Sciatic nerve (tissue), 2 donors: ENCODE data around the gene LRRC56. TPM values are rescaled to one million over a fixed set of nuclear protein-coding genes. Genes with fewer than 3 reads are reported as not detected.

Experiments used
- ATAC-seq: fragments of 200-7000 bp; cut with Tn5 transposase; one replicate; pipeline ENCODE4 v1.9.1; 2020; ENCODE audit warnings: mild to moderate bottlenecking, moderate library complexity
- DNase-seq: peaks from one replicate; pipeline ENCODE4 v3.0.0-alpha.2; 2020; ENCODE audit warnings: low spot score
- intact Hi-C: fragments of 100-400 bp; cut with DNase I; formaldehyde crosslinking; loops from one replicate; pipeline ENCODE4 v1.14.2; 2022
- total RNA-seq: library from RNA; stranded (reverse); fragmentation: NEBNext Ultra II Directional; extraction: Animal tissue kit (Norgen Biotek cat#: 25700); gene quantifications from one replicate; pipeline ENCODE4 v1.2.1, GENCODE V29; 2021
- donor health status: DM: no; HTN: no; CAD: no.
- donor health status: DM: no; HTN: no; CAD: no.

The LRRC56 gene
- total RNA-seq, 1 donor from 2014 or later, result 1.4 TPM

DNA sequence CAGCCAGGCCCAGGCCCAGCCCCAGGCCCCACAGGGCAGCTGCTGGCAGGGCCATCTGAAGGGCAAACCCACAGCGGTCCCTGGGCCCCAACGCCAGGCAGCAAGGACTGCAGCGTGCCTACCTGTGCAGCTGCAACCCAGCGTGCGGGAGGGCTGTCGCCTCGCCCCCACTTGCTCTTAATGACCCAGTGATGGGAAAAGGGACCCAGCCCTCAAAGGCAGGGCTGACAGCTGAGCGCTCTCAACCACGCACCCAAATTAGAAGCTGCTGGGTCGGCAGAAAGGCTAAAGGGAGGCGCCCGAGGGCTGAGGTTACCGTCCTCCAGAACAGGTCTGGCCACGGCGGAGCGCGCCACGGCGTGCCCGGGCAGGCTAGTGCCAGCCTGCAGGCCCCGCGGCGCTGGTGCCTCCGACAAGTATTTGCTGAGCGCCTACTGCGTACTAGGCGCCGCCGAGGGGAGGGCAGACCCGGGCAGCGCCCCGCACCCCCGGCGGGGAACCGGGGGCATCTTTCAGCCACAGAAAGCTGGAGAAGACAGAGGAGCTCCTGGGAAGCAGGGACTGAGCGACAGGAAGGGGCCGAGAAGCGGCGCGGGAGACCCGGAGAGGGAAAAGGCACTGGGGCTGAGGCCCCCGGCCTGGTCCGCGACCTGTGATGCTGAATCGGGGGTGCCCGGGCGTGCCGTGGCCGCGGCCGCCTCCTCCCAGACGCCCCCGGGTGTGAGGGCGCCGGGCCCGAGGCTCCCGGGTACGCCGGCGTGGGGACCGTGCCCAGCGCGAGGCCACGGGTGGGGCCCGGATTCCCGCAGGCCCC is 2.7 kb upstream of the LRRC56 start:
- DNase-seq (peak; percentile 63), ATAC-seq (no peak)
- intact Hi-C loops, result no loop called here

DNA sequence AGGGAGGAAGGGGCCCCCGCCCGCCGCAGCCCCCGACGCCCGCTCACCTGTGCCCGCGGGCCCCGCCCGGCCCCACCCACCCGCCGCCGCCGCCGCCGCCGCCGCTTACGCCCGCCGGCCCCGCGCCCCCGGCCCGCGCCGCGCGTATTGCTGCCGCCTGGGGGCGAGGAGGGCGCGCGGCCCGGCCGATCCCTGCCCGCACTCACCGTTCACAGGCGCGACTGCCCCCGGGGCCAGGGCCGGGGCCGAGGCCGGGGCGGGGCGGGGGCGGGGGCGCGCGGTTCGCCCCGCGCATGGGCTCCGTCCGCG is 2.2 kb upstream of the LRRC56 start:
- ATAC-seq (no peak), DNase-seq (no peak)
- intact Hi-C loops, result no loop called here

DNA sequence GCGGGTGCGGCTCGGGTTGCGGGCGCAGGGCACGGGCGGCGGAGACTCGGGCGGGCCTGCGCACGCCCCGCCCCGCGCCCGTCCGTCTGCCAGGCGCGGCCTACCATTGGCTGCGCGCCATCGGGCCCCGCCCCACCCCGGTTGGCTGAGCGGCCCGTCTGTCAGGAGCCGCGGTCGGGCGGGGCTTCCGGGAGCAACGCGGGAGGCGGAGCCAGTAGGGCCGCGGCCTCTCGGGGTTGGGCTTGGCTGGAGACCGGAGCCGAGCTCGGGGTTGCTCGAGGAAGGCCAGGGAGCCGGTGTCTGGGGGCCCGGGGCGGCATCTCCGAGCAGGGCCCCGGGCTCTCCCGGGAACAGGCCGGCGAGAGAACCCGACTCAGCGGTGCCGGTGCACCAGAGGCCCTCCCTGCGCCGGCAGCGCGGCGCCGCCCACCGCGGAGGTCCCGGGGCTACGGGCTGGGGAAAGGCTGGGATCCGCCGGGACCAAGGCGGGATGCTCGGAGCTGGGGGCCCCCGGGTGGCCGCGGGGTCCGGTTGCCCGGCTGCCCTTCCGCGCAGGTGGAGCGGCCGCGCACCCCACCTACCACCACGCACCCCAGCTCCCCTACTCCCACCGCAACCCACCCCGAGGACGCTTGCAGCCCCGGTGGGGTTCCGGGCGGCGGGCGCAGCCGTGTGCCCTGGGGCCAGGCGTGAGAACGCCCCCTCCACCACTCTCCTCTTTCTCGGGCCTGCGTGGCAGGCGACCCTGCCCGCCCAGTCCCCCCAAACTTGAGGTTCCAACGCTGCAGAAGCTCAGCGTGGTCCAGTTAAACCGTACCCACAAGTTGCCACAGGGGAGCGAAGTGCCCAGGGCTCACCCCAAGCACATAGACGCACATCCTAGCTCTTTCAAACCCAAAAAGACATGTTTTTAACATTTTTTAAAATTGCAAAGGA is 1.5 kb upstream of the LRRC56 start, which contains the start of gene HRAS:
TSS of gene HRAS (minus strand) at position 58 of the 936 bp plus-strand sequence.
- intact Hi-C loops, result no loop called here
- ATAC-seq (peak; percentile 94), DNase-seq (peak; percentile 97)

DNA sequence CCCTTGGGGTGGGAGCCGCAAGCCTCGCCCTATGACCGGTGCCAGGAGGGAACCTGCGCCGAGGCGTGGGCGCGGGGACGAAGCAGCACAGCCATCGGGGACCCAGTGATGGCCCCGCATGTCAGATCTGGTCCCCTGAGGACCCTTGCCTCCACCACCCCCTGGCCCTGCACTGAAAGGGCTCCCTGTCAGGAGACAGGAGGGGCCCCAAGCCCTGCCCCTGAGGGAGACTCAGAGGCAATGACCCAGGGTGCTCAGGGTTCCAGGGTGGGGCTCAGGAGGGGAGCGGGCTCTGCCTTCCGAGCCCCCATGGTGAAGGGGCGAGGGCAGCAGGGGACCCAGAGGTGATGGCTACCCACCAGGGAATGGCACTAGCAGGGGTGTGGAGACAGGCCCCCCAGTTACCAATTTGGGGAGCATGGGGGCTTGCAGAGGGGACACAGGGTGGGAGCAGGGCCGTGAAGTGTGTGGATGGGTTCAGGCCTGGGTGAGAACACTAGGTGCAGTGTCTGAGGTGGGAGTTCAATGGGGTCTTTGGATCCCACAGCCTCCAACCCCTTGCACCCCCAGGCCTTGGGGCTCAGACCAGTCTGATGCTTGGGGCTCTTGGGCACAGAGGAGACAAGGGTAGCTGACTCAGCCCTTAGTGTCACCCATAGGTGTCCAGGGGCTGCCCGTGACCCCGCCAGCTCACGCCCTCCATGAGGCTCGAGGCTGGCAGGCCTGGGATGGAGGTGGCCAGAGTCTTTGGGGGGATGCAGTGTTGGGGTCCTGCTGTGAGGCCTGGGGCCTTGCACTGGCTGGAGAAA is 499 bp downstream of the LRRC56 start:
- ATAC-seq (no peak), DNase-seq (peak; percentile 54)
- intact Hi-C loops, result no loop called here

DNA sequence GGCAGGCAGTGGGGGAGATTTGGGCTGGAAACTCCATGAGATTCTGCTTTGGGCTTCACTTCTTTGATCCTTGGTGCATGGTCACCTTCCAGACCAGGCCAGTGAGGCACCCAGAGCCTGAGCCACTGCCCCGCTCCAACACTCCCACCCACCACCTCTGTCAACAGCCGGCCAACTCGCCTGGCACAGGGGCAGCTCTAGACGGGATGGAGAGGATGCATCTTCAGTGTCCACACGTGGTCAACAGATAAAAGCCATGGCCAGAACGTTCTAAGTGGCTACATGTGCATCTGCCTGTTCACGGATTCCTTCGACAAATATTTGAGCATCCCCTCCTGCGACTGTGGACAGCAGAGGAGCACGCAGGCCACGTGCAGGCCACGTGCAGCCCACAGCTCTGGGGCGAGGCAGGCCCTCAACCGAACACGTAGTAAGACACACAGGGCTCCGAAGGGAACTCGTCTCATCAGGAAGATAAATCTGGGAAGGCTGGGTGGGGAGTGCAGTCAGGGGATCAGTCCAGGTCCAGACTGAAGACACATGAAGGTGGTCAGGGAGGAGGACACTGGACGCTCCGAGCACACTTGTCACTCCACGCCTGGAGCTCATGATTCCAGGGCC is 1.2 kb downstream of the LRRC56 start:
- DNase-seq (no peak), ATAC-seq (no peak)
- intact Hi-C loops, result no loop called here

DNA sequence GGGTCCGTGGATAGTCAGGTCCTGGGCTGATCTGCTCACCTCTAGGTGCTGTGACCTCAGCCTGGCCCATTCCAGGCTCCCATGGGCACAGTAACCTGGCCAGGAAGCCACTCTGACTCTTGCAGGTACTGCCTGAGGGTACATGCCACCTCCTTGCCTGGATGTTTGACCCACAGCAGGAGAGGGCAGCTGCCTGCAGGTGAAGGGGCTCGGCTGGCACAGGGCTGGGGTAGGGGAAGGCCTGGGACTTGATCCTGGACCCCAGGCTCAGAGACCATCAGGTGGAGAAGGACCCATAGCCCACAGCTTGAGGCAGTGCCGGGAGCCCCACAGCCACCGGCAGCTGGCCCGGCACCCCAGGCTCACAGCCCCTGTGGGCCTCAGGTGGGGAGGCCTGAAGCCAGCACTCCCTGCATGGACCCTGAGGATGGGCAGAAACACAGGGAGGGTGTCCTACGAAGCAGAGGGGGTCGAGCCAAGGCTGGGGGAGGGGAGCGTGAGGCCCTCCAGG is 2.7 kb downstream of the LRRC56 start:
- intact Hi-C loops, result no loop called here
- DNase-seq (no peak), ATAC-seq (no peak)

DNA sequence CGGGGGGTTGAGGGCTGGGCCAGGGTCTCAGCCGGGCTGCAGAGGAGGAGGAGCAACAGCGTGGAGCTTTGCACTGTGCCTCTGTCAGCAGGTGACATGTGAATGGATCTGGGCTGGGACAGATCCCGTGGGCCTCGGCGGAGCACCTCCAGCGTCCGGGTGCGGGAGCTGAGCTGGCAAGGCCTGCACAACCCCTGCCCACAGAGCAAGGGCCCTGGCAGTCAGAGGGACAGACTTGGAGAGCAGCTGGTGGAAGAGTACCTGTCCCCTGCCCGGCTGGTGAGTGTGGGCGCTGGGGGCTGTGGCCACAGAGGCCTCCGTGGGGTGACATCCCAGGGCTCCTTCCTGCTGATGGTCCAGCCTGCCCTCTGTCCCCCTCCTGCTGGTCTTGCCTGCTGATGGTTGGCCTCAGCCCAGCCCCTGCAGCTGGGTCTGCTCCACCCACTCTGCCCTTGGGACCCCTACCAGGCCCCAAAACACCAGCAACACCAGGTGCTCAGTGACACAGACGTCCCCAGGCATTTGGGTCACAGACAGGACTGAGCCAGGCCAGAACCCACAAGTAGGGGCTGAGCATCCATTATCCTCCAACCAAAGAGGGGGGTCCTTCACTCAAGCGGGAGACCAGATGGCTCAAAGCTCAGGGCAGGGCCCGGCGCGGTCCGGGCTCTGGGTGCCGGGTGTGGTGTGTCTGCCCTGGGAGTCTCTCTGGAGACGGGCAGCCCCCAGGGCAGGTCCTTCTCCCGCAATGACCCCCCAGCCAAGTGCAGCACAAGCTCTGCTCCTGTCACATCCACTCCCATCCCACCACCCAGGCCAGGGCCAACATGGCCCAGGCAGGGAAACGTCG is 3.5 kb downstream of the LRRC56 start:
- DNase-seq (no peak), ATAC-seq (no peak)
- intact Hi-C loops, result no loop called here

DNA sequence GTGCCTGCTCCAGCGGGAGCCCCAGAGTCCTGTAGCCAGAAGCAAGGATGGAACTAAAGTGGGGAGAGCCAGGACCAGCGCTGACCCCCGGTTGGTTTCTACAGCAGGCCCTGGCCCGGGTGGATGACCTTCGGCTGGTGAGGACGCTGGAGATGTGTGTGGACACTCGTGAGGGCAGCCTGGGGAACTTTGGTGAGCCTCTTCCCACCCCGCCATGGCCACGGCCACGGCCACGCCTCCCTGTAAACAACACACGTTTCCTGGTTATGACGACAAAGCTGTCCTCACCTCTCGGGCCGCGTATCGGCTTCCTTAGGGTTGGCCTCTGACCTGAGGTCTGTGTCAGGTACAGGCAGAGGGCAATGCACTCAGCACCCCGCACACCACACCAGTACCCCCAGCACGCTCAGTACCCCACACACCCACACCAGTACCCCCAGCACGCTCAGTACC is 4.1 kb downstream of the LRRC56 start:
- no peak for DNase-seq
- intact Hi-C loops, result no loop called here

DNA sequence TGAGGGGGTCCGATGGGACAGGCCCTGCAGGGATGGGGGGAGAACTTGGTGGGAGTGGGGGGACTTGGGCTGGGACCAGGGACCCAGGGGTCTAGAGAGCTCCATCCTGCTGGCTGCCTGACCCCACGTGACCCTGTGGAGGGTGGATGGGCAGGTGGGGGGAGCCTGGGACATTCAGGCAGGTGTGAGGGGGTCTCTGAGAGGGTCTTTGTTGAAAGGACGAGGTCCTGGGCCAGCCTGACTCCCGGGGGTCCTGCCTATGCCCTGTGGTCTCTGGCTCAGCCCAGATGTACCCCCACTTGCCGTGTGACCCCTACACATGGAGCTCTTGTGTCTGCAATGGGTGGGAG is 7.5 kb downstream of the LRRC56 start:
- DNase-seq (no peak), ATAC-seq (no peak)
- intact Hi-C loops, result no loop called here

More for the DNA sequence above, 4.1 kb downstream of the LRRC56 start:
- ATAC-seq, result no peak

DNA sequence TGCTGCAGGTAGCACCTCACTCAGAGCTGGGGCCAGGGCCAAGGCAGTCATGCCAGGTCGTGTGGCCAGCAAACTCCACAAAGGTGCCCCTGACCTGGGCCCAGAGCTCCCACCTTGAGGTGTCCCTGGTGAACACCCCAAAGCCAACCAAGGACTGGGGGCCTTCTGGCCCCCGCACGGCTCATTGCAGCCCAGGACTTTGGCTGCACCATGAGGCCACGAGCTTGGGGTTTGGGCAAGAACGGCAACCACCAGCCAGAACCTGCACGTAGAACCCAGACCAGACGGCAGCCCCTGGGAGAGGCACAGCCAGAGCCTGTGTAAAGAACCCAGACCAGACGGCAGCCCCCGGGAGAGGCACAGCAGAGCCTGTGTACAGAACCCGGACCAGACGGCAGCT is 7.8 kb downstream of the LRRC56 start:
- intact Hi-C loops, result no loop called here
- ATAC-seq (no peak), DNase-seq (no peak)

DNA sequence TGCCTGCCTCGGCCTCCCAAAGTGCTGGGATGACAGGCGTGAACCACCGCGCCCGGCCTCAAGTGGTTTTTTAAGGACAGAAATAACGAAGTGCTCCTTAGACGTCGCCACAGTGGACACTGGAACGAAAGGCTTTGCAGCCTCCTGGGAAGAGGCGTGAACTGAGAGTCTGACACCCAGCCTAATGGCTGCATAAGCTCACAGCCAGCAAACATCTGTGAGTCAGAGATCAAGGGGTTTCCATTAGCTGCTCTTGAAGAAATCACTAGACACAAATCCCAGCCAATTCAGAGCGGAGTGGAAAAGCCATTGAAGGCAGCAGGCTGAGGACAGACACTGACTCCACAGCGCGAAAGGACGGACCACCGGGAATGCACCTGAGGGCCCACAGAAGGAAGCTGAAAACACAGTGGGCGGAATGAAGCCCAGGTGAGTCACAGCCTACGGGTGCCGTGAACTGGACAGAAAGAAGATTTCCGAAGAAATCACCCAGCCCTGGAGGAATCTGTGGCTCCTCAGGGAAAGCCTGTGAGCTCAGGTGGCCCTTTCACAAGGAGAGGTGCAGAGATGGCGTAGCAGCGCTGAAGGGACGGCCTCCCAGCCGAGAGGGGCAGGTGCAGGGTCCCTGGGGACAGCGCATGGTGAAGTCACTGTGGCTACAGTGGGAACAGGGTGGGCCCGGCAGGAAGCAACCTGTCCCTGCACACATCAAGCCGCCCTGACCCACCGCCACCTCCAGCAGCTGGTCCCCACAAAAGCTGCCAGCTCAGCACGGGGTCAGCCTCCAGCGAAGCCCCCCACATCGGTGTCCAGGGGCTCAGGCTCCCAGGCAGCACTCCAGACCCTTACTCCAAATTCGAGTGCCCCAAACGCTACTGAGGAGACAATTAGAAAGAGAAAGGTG is 11.6 kb downstream of the LRRC56 start:
- ATAC-seq, result no peak
- intact Hi-C loops, result no loop called here
- DNase-seq, result no peak

DNA sequence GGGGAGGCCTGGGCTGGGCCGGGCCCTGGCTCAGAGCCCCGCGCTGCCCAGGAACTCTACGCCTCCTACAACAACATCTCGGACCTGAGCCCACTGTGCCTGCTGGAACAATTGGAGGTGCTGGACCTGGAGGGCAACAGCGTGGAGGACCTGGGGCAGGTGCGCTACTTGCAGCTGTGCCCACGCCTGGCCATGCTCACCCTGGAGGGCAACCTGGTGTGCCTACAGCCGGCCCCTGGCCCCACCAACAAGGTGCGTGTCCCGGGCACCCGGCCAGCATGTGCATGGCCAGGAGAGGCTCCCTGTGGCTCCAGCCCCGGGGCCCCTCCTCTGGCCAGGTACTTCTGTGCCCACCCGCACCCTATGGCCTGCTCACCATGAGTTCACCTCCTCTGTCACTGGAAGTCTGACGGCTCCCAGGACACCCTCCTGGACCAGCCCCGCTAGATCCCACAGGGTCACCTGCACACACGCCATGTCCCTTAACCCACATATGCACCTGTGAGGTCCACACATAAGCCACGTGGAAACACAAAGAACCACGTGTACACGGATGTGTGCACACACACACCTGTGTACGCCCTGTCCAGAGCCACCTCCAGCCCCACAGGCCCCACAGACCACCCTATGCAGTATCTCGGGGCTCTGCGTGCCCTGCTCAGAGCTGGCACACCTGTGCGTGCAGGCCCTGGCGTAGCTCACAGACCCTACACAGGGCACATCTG is 12.9 kb downstream of the LRRC56 start:
- intact Hi-C loops, result no loop called here
- no peak for DNase-seq
- no peak for ATAC-seq

DNA sequence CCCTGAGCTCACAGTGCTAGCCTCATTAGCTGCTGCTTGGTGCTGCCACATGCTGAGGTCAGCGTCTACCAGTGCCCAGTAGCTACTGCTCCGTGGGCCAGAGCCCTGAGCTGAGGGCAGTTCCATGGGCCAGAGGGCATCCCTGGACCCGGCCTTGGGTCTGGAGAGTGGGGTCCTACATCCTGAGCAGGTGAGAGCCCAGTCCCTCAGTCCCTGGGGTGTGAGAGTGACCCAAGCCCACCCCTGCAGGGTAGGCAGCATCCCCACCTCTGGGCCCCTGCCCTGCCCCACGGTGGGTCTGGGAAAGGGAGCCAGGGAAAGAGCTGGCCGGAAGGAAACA is 13.4 kb downstream of the LRRC56 start:
- ATAC-seq (no peak), DNase-seq (no peak)
- intact Hi-C loops, result no loop called here

DNA sequence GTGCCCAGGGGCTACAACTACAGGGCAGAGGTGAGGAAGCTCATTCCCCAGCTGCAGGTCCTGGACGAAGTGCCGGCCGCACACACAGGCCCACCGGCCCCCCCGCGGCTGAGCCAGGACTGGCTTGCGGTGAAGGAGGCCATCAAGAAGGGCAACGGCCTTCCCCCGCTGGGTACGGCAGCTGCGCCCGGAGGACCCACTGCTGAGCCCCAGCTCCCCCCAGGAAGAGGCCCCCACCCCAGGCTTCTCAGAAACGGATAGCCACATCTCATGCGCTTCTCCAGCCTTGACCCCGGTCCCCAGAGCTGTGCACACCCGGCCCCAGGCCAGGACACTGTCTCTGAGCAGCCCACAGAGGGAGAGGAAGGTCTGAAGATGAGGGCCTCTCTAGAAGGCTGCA is 13.8 kb downstream of the LRRC56 start:
- intact Hi-C loops, result no loop called here
- ATAC-seq (no peak), DNase-seq (no peak)

DNA sequence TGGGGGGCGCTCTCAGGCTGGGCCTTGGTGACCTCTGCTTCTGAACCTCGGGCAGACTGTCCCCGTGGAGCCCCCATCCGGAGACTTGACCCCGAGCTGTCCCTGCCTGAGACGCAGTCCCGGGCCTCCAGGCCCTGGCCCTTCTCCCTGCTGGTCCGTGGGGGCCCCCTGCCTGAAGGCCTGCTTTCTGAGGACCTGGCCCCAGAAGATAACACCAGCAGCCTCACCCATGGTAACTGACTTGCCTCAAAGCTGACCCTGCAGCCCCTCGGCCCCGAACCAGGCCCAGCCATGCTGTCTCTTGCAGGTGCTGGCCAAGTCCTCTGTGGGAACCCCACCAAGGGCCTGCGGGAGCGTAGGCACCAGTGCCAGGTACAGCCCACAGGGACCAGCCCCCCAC is 14.3 kb downstream of the LRRC56 start:
- intact Hi-C loops, result no loop called here
- ATAC-seq (no peak), DNase-seq (no peak)
